HG03039 (cell line): ENCODE data around the gene LAMC3.

Experiments
- ATAC-seq: cut with Tn5 transposase; IDR thresholded peaks from one replicate; pipeline ENCODE4 v1.9.1; 2021; ENCODE audit warnings: mild to moderate bottlenecking, moderate library complexity; ENCODE audit not compliant: unreplicated experiment

Gene LAMC3

GRCh38 chr9:131011274-131012022, 2.5 kb downstream of the LAMC3 start:
- ATAC-seq, result no peak

- ATAC-seq, result no peak
These were observed 3.0 kb downstream of the LAMC3 start for GRCh38 chr9:131012023-131012334.

GRCh38 chr9:131012396-131012917, 3.5 kb downstream of the LAMC3 start:
- ATAC-seq, result no peak

GRCh38 chr9:131013015-131013755, 4.2 kb downstream of the LAMC3 start:
- no peak for ATAC-seq

- ATAC-seq, result no peak
These were observed 5.0 kb downstream of the LAMC3 start for GRCh38 chr9:131013771-131014676.

- ATAC-seq, result no peak
These were observed 6.1 kb downstream of the LAMC3 start for GRCh38 chr9:131015112-131015511.

- ATAC-seq, result no peak
These were observed 7.0 kb downstream of the LAMC3 start for GRCh38 chr9:131015876-131016397.

GRCh38 chr9:131017067-131017466, 8.1 kb downstream of the LAMC3 start:
- no peak for ATAC-seq

GRCh38 chr9:131018621-131019020, 9.6 kb downstream of the LAMC3 start:
- no peak for ATAC-seq

GRCh38 chr9:131019388-131020239, 10.6 kb downstream of the LAMC3 start:
- ATAC-seq, result no peak

GRCh38 chr9:131020388-131020787, 11.4 kb downstream of the LAMC3 start:
- no peak for ATAC-seq

- ATAC-seq, result no peak
These were observed 11.9 kb downstream of the LAMC3 start for GRCh38 chr9:131020862-131021261.

- ATAC-seq, result no peak
These were observed 12.8 kb downstream of the LAMC3 start for GRCh38 chr9:131021785-131022184.

GRCh38 chr9:131024978-131025868, 16.2 kb downstream of the LAMC3 start:
- ATAC-seq, result no peak

GRCh38 chr9:131025953-131026858, 17.2 kb downstream of the LAMC3 start:
- no peak for ATAC-seq

- ATAC-seq, result no peak
These were observed 18.3 kb downstream of the LAMC3 start for GRCh38 chr9:131027048-131027871.

- no peak for ATAC-seq
These were observed 18.9 kb downstream of the LAMC3 start for GRCh38 chr9:131027872-131028179.
